Stimulated activated CD8-positive, alpha-beta memory T cell treated with anti-CD3 and anti-CD28 coated beads, Interleukin-15, amount 100 ng/mL, for 48 hours (primary cell): ENCODE data around the gene SLC1A5.
"Not testable (repeated sequence)": the region's sequence is repeated elsewhere in the genome, so short reads cannot be mapped to it uniquely, and the experiment has no call there.

Experiments used
- DNase-seq, 2 donors: peaks; one replicate each; pipeline ENCODE4 v3.0.0-alpha.2; 2020; ENCODE audit warnings: low read depth in 2 of 2

The SLC1A5 gene

GRCh38 chr19:46788262-46788967, at the start of gene SLC1A5:
Gene SLC1A5, minus strand, starts transcription at chr19:46788594. Its CDS starts 629 bp downstream, at chr19:46787965.
- peak; percentile 97 to 99 for DNase-seq

- DNase-seq: no peak
These were observed 49.8 kb upstream of the SLC1A5 start for GRCh38 chr19:46838160-46838559.

- no peak for DNase-seq
These were observed 46.6 kb upstream of the SLC1A5 start for GRCh38 chr19:46834984-46835383.

DNA sequence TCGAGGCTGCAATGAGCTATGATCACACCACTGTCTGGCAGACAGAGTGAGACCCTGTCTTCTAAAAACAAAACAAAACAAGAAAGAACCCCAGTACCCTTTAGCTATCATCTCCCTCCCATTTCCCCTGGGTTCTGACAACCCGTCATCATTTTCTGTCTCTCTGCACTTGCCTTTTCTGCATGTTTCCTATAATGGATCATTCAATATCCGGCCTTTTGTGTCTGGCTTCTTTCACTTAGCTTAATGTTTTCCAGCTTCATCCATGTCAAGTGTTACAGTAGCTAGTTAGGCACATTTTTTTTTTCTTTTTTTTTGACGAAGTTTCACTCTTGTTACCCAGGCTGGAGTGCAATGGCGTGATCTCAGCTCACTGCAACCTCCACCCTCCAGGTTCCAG, 45.7 kb upstream of the SLC1A5 start:
- no peak for DNase-seq

DNA sequence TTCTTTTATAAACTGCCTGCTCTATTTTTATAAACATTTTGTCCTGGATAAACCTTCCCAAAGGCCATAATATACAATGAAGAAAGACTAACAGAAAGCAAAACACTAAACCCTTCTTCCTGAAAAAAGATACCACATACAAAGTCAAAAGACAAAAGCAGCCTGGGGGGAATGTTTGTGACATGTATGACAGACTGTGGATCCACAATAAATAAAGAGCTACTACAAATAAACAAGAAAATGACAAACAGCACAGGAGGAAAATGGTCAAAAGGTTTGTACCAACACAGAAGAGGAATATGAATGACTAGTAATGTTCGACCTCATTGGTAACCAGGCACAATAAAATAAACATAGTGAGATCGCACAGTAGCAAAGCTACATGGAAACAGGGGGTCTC, 42.5 kb upstream of the SLC1A5 start:
- no peak for DNase-seq

DNA sequence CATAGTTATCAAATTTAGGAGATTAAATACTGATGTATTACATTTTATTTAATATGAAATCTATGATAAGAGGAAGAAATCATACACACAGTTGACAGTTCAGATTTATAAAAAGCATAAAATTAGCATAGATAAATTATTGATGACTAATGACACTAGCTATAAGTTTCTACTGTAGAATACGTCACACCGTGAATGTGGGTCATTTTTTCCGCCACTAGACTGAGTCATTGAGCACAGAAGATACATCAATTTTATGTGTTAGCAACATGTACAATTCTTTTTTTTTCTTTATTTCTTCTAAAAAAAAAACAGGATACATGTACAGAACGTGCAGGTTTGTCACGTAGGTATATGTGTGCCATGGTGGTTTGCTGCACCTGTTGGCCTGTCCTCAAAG, 40.1 kb upstream of the SLC1A5 start:
- DNase-seq: peak; percentile 27 to 37

DNA sequence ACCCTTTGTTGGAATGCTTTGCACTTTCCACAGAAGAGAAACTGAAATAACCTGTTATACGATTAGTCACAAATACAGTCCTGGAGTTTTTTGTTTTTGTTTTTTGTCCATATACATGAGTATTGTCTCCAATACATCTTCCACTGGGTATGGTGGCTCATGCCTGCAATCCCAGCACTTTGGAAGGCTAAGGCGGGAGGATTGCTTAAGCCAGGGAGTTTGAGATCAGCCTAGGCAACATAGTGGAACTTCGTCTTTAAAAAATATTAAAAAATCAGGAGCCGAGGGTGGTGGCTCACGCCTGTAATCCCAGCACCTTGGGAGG, 37.3 kb upstream of the SLC1A5 start:
- DNase-seq: no peak

GRCh38 chr19:46824890-46825730, 36.7 kb upstream of the SLC1A5 start:
- no peak for DNase-seq

DNA sequence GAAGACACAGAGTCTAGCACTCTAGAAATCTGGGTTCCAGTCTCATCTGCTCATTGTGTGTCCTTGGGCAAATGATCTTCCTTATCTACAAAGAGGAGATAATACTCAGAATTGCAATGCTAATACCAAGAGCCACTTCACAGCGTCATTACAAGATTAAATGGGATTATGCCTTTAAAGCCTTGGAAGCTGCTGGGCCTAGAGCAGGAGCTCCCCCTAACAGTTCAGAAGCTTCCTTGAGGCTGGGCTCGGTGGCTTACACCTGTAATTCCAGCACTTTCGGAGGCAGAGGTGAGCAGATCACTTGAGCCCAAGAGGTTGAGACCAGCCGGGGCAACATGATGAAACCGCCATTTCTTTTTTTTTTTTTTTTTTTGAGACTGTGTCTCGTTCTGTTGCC, 34.7 kb upstream of the SLC1A5 start:
- no peak for DNase-seq

DNA sequence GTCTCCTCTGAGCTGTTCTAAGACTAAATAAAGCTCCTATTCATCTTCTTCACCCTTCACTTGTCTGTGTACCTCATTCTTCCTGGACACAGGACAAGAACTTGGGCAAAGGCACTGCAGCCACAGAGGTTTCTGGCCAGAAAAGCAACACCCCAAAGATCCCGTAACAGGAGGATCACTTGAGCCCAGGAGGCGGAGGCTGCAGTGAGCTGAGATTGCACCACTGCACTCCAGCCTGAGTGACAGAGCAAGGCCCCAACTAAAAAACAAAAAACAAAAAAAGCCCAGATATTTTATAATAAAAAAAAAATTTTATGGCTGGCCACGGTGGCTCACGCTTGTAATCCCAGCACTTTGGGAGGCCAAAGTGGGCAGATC, 34.0 kb upstream of the SLC1A5 start:
- not testable (repeated sequence) for DNase-seq

GRCh38 chr19:46821512-46822409, 33.4 kb upstream of the SLC1A5 start:
- DNase-seq: peak; percentile 40 to 49

GRCh38 chr19:46818812-46819211, 30.4 kb upstream of the SLC1A5 start:
- peak in 1 of 2 donors; percentile 24 for DNase-seq

DNA sequence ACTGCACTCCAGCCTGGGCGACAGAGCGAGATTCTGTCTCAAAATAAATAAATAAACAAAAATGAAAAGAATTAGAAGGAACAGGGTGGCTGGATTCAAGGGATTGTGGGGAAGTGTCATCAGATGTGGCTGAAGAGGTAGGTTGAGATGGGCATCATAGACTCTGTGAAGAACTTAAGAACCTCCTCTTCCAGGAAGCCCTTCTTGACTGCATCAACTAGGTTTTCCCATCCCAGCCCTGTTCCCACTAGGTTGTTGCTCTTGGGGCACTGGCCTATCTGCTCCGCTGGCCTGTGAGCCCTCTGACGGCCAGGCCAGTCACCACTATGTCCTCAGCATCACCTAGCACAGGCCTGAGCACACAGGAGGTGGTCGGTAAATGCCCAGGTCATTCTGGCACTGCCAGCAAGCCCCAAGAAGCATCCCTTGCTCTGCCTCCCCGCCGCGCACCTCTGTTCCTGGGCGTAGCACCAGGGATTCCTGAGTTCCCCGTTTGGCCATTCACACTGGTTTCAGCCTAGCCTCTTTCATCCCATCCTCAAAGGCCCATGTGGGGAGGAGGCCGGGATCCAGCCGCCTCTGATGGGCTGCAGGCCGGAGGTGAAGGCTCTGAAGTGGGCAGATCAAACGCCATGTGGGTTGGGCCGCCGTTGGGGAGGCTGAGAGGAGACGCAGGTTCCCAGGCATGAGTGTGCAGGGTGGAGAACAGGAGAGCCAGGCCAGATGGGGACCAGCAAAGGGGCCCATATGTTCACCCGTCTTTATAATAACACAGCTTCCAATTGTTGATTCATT, 27.6 kb upstream of the SLC1A5 start:
- DNase-seq: no peak

DNA sequence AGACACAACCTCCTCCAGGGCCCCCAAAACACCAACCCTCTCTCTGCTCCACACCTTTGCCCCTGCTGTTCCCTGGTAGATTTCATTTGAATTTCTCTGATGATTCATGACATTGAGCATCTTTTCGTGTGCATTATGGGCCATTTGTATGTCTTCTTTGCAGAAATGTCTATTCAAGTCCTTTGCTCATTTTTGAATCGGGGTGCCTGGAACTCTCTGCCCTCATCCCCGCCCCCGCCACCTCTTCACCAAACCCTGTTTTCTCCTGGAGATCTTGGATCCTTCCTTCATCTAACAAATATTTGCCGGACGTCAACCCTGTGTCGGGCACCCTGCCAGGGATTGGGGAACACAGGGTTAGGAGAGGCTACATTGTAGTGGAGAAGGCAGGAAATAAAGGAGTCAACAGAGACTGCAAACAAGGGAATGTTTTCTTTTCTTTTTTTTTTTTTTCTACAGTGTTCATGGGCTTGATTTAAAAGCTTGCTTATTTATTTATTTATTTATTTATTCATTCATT, 25.5 kb upstream of the SLC1A5 start:
- DNase-seq: no peak

DNA sequence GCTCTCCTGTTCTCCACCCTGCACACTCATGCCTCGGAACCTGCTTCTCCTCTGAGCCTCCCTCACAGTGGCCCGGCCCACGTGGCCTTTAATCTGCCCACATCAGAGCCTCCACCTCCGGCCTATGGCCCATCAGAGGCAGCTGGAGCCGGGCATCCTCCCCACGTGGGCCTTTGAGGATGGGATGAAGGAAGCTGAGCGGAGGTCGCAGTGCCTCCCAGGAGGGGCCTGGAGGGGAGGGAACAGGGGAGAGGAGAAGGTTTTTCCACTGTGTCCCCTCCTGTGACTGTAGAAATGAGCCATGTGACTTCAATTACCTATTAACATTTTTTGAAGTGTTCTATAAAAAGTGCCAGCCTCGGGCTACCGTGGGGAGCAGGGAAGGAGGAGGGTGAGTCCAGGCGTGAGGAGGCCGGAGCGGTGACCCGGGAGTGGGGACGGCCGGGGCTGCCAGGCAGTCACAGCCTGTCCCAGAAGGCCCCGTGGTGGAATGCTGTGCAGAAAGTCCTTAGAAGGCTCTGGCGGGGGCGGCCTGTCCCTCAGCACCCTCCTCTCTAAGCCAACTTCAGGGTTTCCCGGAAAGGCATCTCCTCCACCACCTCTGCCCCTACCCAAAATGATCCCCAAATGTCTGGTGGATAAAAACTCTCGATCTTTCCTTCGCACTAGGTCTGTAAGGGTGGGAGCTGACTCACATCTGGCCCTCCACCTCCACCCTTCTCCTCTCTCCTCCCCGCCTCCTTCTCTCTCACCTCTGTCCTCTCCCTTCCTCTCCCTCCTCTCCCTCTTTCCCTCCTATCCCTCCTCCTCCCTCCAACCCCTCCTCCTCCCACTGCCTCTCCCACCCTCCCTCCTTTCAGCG, 24.8 kb upstream of the SLC1A5 start:
- no peak for DNase-seq

DNA sequence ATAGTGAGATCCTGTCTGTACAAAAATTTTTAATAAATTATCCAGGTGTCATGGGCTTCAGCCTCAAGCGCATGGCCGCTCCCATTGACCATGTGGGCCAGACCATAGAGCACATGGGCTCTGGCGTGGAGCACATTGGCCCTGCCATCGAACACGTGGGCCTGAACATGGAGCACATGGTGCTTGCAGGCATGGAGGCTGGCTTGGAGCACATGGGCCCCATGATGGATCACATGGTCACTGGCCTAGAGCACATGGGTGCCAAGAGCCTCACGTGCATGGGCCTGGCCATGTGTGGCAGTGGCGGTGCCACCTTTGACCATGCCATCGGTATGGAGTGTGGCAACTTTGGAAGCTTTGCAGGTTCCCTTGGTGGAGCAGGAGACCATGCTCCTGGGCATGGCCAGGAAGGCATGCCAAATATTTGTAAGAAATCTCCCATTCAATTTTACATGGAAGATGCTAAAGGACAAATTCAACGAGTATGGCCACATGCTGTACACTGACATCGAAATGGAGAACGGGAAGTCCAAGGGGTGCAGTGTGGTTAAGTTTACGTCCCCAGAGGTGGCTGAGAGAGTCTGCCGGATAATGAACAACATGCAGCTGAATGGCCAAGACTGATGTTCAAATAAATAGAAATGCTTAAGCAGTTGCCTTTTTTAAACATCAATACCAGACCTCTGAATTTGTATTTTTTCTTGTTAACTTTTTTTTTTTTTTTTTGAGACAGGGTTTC, 21.3 kb upstream of the SLC1A5 start:
- no peak for DNase-seq

DNA sequence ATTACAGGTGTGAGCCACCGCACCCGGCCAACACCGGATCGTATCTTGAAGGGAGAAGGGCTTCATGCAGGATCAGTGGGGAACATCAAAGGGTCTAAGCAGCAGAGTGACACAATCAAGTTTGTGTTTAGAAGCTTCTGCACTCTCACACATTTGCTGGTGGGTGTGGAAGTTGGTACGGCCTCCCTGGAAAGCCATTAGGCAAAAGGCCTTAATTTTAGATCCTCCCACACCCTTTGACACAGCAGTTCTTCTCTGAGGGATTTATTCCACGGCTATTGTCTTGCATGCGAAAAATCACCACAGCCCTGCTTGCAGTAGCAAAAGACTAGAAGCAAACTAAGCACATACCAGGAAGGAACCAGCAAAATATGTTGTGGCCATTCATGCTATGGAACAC, 18.3 kb upstream of the SLC1A5 start:
- no peak for DNase-seq

DNA sequence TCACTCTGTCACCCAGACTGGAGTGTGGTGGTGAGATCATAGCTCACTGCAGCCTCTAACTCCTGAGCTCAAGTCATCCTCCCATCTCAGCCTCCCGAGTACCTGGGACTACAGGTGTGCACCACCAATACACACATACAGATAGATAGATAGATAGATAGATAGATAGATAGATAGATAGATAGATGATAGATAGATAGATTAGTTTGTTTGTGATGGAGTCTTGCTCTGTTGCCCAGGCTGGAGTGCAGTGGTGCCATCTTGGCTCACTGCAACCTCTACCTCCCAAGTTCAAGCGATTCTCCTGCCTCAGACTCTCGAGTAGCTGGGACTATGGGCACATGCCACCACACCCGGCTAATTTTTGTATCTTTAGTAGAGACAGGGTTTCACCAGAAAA, 16.0 kb upstream of the SLC1A5 start:
- not testable (repeated sequence) for DNase-seq

- no peak for DNase-seq
These were observed 15.2 kb upstream of the SLC1A5 start for GRCh38 chr19:46803555-46803954.

DNA sequence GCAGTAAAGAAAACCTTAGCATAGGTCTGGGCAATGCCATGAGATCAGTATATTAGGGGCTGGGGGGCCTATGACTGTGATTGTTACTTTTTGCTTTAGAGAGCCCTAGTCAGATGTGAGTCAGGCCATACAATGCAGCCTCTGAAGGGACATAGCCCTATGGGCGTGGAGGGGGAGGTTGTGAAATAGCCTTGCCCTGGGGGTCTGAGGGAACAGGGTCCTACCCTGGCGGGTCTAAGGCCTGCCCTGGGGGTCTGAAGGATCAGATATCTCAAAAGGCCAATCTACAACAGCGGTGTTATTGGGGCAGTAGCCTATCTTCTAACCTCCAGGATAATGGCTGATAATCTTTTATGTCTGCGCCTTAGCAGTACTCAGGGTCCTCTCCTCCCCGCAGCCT, 13.8 kb upstream of the SLC1A5 start:
- DNase-seq: no peak
